H1 (cell line): ENCODE results near the gene HRH3. TPM values are rescaled to one million over a fixed set of nuclear protein-coding genes. Genes with fewer than 3 reads are reported as not detected.

ENCODE experiments used
- CTCF ChIA-PET: fragments of 300-600 bp; sonication (Branson Sonifier 250); formaldehyde crosslinking; loops from one replicate; lab custom pipeline; 2021; ENCODE audit not compliant: partially characterized antibody; lab: Charles Lee
- POLR2A ChIA-PET: fragments of 300-600 bp; sonication (Branson Sonifier 250); formaldehyde crosslinking; loops from one replicate; lab custom pipeline; 2021; ENCODE audit warnings: inconsistent platforms; ENCODE audit not compliant: partially characterized antibody; lab: Charles Lee
- DNase-seq, 2 experiments: peaks; one replicate each; pipeline versions ENCODE4 v3.0.0 to v3.0.0-alpha.2; 2010 to 2022; ENCODE audit warnings: low spot score in 2 of 2, low read depth in 1 of 2, mixed read lengths in 1 of 2
- FAIRE-seq: peaks from 2 replicates; lab custom pipeline; 2011; peaks lifted over from hg19 to GRCh38; lab: Jason Lieb, UNC
- H2AFZ ChIP-seq: 2 replicates; pipeline ENCODE4 v1.8.1; 2012; ENCODE audit warnings: low read length, inconsistent platforms
- H2AK5ac ChIP-seq: 2 replicates; pipeline ENCODE4 v1.6.1; 2013; ENCODE audit warnings: low read depth, low read length
- H2BK120ac ChIP-seq: replicated peaks from 2 replicates; pipeline ENCODE3; 2013; ENCODE audit warnings: low read depth, low read length, inconsistent platforms
- H2BK12ac ChIP-seq: 2 replicates; pipeline ENCODE4 v1.6.1; 2013; ENCODE audit warnings: low read depth, low read length
- H2BK15ac ChIP-seq: 2 replicates; pipeline ENCODE4 v1.6.1; 2013; ENCODE audit warnings: low read length
- H2BK20ac ChIP-seq: 2 replicates; pipeline ENCODE4 v1.6.1; 2013; ENCODE audit warnings: low read length
- H2BK5ac ChIP-seq: 2 replicates; pipeline ENCODE4 v1.6.1; 2013; ENCODE audit warnings: low read depth, low read length
- H3K14ac ChIP-seq: 2 replicates; pipeline ENCODE4 v1.6.1; 2013; ENCODE audit warnings: inconsistent platforms; ENCODE audit not compliant: insufficient read length
- H3K18ac ChIP-seq: 2 replicates; pipeline ENCODE4 v1.6.1; 2013; ENCODE audit warnings: low read length; ENCODE audit errors: extremely low read depth
- H3K23ac ChIP-seq: 2 replicates; pipeline ENCODE4 v1.6.1; 2013; ENCODE audit warnings: inconsistent platforms; ENCODE audit not compliant: insufficient read length
- H3K23me2 ChIP-seq: 2 replicates; pipeline ENCODE4 v1.6.1; 2013; ENCODE audit warnings: low read depth, low read length
- H3K27ac ChIP-seq: 2 replicates; pipeline ENCODE4 v1.6.1; 2011; ENCODE audit warnings: low read depth, low read length, inconsistent platforms
- H3K27me3 ChIP-seq, 4 experiments: replicated peaks in 1 of 4; 1 replicate in 1 of 4; 2 replicates in 3 of 4; pipeline versions ENCODE4 v1.6.1 to v1.8.1; 2011 to 2013; ENCODE audit warnings: low read length in 3 of 4, mild to moderate bottlenecking in 3 of 4, inconsistent platforms in 2 of 4, mixed read lengths in 2 of 4, moderate library complexity in 1 of 4; ENCODE audit not compliant: control insufficient read depth in 3 of 4, insufficient read depth in 3 of 4; ENCODE audit errors: extremely low read depth in 1 of 4
- H3K36me3 ChIP-seq, 4 experiments: 2 replicates each; pipeline versions ENCODE4 v1.6.1 to v1.8.1; 2011 to 2013; ENCODE audit warnings: mild to moderate bottlenecking in 4 of 4, low read length in 3 of 4, moderate library complexity in 2 of 4, control low read depth in 1 of 4, inconsistent platforms in 1 of 4; ENCODE audit not compliant: insufficient read depth in 4 of 4, control insufficient read depth in 2 of 4
- H3K4ac ChIP-seq: replicated peaks from 2 replicates; pipeline ENCODE3; 2013; ENCODE audit warnings: low read length, low read depth, mixed read lengths, inconsistent platforms; ENCODE audit not compliant: insufficient read length
- H3K4me1 ChIP-seq, 4 experiments: replicated peaks in 1 of 4; 1 replicate in 1 of 4; 2 replicates in 3 of 4; pipeline versions ENCODE4 v1.6.1 to v1.8.1; 2011 to 2013; ENCODE audit warnings: low read length in 3 of 4, inconsistent platforms in 2 of 4, mixed read lengths in 1 of 4; ENCODE audit not compliant: insufficient read depth in 4 of 4, control insufficient read depth in 3 of 4
- H3K4me2 ChIP-seq, 2 experiments: 2 replicates each; pipeline versions ENCODE4 v1.6.1 to v1.8.1; 2011 to 2013; ENCODE audit warnings: low read depth in 2 of 2, low read length in 2 of 2, control low read depth in 1 of 2, inconsistent platforms in 1 of 2, mild to moderate bottlenecking in 1 of 2; ENCODE audit not compliant: insufficient read depth in 1 of 2
- H3K4me3 ChIP-seq, 4 experiments: fragments of 200-600, 300-600 bp in 1 of 4; sonication (generic), shearing (Covaris generic), sonication (Bioruptor Twin) in 1 of 4; 2 replicates each; pipeline versions ENCODE4 v1.5.1 to v1.8.1; 2011 to 2016; ENCODE audit warnings: low read length in 4 of 4, low read depth in 3 of 4, control low read depth in 2 of 4, inconsistent platforms in 2 of 4, mild to moderate bottlenecking in 2 of 4, mixed read lengths in 1 of 4, moderate library complexity in 1 of 4; ENCODE audit not compliant: insufficient read depth in 2 of 4; ENCODE audit errors: extremely low read depth in 1 of 4
- H3K56ac ChIP-seq: replicated peaks from 2 replicates; pipeline ENCODE3; 2013; ENCODE audit warnings: low read depth, mild to moderate bottlenecking, mixed read lengths, low read length, inconsistent platforms; ENCODE audit not compliant: insufficient read length
- H3K79me1 ChIP-seq: 2 replicates; pipeline ENCODE4 v1.6.1; 2013; ENCODE audit warnings: low read depth, low read length, control low read depth
- H3K79me2 ChIP-seq, 2 experiments: 2 replicates each; pipeline versions ENCODE4 v1.6.1 to v1.8.1; 2012 to 2013; ENCODE audit warnings: low read length in 2 of 2, mild to moderate bottlenecking in 2 of 2, inconsistent platforms in 1 of 2; ENCODE audit not compliant: insufficient read depth in 2 of 2, control insufficient read depth in 1 of 2
- H3K9ac ChIP-seq, 4 experiments: replicated peaks in 1 of 4; 1 replicate in 1 of 4; 2 replicates in 3 of 4; pipeline versions ENCODE4 v1.6.1 to v1.8.1; 2011 to 2013; ENCODE audit warnings: low read depth in 3 of 4, low read length in 3 of 4, control low read depth in 2 of 4, mild to moderate bottlenecking in 2 of 4, moderate library complexity in 2 of 4, inconsistent platforms in 1 of 4; ENCODE audit errors: extremely low read depth in 1 of 4
- H3K9me3 ChIP-seq, 2 experiments: 2 replicates each; pipeline versions ENCODE4 v1.6.1 to v1.8.1; 2012 to 2013; ENCODE audit warnings: mild to moderate bottlenecking in 2 of 2, moderate library complexity in 2 of 2, control low read depth in 1 of 2, inconsistent platforms in 1 of 2, low read depth in 1 of 2, low read length in 1 of 2, mixed read lengths in 1 of 2; ENCODE audit not compliant: insufficient read depth in 2 of 2
- H4K20me1 ChIP-seq, 2 experiments: replicated peaks in 1 of 2; 2 replicates each; pipeline versions ENCODE3 to v1.8.1; 2011 to 2013; ENCODE audit warnings: inconsistent platforms in 2 of 2, low read length in 2 of 2, mild to moderate bottlenecking in 1 of 2; ENCODE audit not compliant: insufficient read depth in 2 of 2, control insufficient read depth in 1 of 2
- H4K5ac ChIP-seq: 2 replicates; pipeline ENCODE4 v1.6.1; 2013; ENCODE audit warnings: low read length, low read depth, mixed read lengths, inconsistent platforms; ENCODE audit not compliant: insufficient read length
- H4K8ac ChIP-seq: 2 replicates; pipeline ENCODE4 v1.8.0; 2013; ENCODE audit warnings: mild to moderate bottlenecking, moderate library complexity, low read length, inconsistent platforms; ENCODE audit not compliant: insufficient read depth; ENCODE audit errors: extremely low read depth
- H4K91ac ChIP-seq: replicated peaks from 2 replicates; pipeline ENCODE3; 2013; ENCODE audit warnings: low read length, mixed read lengths, inconsistent platforms; ENCODE audit not compliant: insufficient read length
- BACH1 ChIP-seq: IDR thresholded peaks from 2 replicates; pipeline ENCODE4 v1.6.1; 2012; ENCODE audit warnings: low read length, improper control_type of control experiment
- CBX8 ChIP-seq: fragments of 300-800, 300-1000 bp; sonication (generic); IDR thresholded peaks from 2 replicates; pipeline ENCODE4 v1.7.1; 2016; ENCODE audit warnings: low read depth, low read length, borderline replicate concordance
- CREB1 ChIP-seq: IDR thresholded peaks from 2 replicates; pipeline ENCODE4 v1.6.1; 2012; ENCODE audit warnings: inconsistent platforms
- EP300 ChIP-seq, 2 experiments: IDR thresholded peaks; 1 replicate in 1 of 2; 2 replicates in 1 of 2; pipeline ENCODE4 v1.6.1; 2011 to 2012; ENCODE audit warnings: low read depth in 2 of 2, low read length in 2 of 2, mild to moderate bottlenecking in 2 of 2, borderline replicate concordance in 1 of 2, inconsistent platforms in 1 of 2, moderate library complexity in 1 of 2
- PHF8 ChIP-seq: fragments of 200-600 bp; sonication (generic); conservative IDR thresholded peaks from 2 replicates; pipeline ENCODE4 v1.7.1; 2012; ENCODE audit warnings: low read depth, mild to moderate bottlenecking, inconsistent platforms, low read length, moderate library complexity
- SAP30 ChIP-seq: fragments of 300-600 bp; sonication (generic); IDR thresholded peaks from 2 replicates; pipeline ENCODE4 v1.7.1; 2012; ENCODE audit warnings: low read length, moderate library complexity, mild to moderate bottlenecking, inconsistent platforms; ENCODE audit not compliant: insufficient read depth, insufficient replicate concordance
- SIX5 ChIP-seq: IDR thresholded peaks from 2 replicates; pipeline ENCODE4 v1.6.1; 2011; ENCODE audit warnings: mild to moderate bottlenecking, low read depth, low read length
- WGBS, 2 experiments: shearing (Covaris generic) in 1 of 2; methylation state at CpG; one replicate each; pipeline versions ENCODE4 v1.1.6 to v1.1.7; 2013 to 2015; ENCODE audit warnings: low lambda C conversion rate in 2 of 2, mixed read lengths in 2 of 2, inconsistent platforms in 1 of 2, low coverage in 1 of 2, missing lambda C conversion rate in 1 of 2; ENCODE audit not compliant: insufficient replicate concordance in 2 of 2, insufficient coverage in 1 of 2, insufficient read length in 1 of 2; ENCODE audit errors: extremely low coverage in 1 of 2, missing lambda C conversion rate in 1 of 2; 5-methylcytosine and 5-hydroxymethylcytosine counted together
- polyA plus RNA-seq, 7 experiments: library from polyadenylated mRNA; depleted of rRNA in 3 of 7; stranded (reverse) in 5 of 7; unstranded in 2 of 7; fragments of >200 nt in 5 of 7; fragments of 200-250 nt in 2 of 7; gene quantifications; 1 replicate in 5 of 7; 2 replicates in 1 of 7; 4 replicates in 1 of 7; pipeline versions ENCODE4 v1.2.1 to v1.2.3, GENCODE V29; 2011 to 2013; ENCODE audit warnings: missing spikeins in 2 of 7, mixed read lengths in 2 of 7
- total RNA-seq: library from RNA; stranded (reverse); fragmentation: NEBNext Ultra II Directional; extraction: Animal tissue kit (Norgen Biotek cat#: 25700); gene quantifications from 2 replicates; pipeline ENCODE4 v1.2.1, GENCODE V29; 2021

Gene HRH3
- total and polyA plus RNA-seq, 2 of the 8 experiments (the other 6 are each of a cell fraction or from before 2014, with no cell fraction given), result 2.0 to 4.5 TPM

DNA sequence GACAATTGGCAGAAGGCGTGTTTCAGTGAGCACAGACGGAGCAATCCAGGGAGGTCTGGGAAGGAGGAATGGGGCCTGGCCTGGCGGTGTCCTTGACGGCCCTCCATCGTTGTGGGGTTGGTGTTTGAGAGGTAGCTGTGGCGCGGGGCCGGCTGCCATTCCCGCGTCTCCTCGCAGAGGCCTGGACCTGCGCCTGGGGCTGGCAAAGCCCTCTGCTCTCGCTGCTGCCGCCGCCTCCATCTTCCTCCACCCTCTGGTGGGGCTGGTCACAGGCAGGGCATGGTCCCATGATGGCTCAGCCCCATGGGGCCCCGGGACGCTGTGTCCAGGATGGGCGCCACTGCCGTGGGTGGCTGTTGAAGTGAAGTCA lies 25.8 kb upstream of the HRH3 start:
- Histone ChIP-seq H3K56ac (no peak overlapping the region), H2BK20ac (no peak overlapping the region), H4K91ac (no peak overlapping the region), H3K36me3 (peaks cover 0 to 2% (median 0%) of the 10 kb centered on the region in 4 experiments; a peak in 1 of 8 replicates), H2AFZ (no peak overlapping the region), H3K14ac (no peak overlapping the region), H3K23me2 (no peaks in the 10 kb centered on the region), H4K20me1 (peaks cover 14 to 40% of the 10 kb centered on the region in 2 experiments), H3K4ac (no peak overlapping the region), H3K27ac (no peak overlapping the region), H3K79me1 (peaks cover 27% of the 10 kb centered on the region), H3K9me3 (no peaks in the 10 kb centered on the region), H4K5ac (no peak overlapping the region), H3K9ac (no peak overlapping the region), H3K23ac (no peak overlapping the region), H2AK5ac (no peak overlapping the region), H3K27me3 (no peaks in the 10 kb centered on the region), H3K4me1 (peaks cover 0 to 3% (median 0%) of the 10 kb centered on the region in 4 experiments; a peak in 2 of 7 replicates), H2BK5ac (no peak overlapping the region), H2BK15ac (no peak overlapping the region), H2BK12ac (no peak overlapping the region), H3K18ac (no peak overlapping the region), H3K4me2 (no peak overlapping the region), H4K8ac (no peak overlapping the region), H3K4me3 (no peak overlapping the region), H2BK120ac (no peak overlapping the region), H3K79me2 (peaks cover 0 to 85% of the 10 kb centered on the region in 2 experiments)
- ChIA-PET CTCF (interaction anchor here (0.7 to 3.5 kb wide), 5 partner anchors 9 to 34 kb away, joined by 3 to 18 read pairs (median 3); no protein-coding TSS in a partner anchor), POLR2A (interaction anchor here (1.8 kb wide), 1 partner anchor 54 kb away, joined by 4 read pairs; no protein-coding TSS in a partner anchor)
- FAIRE-seq, result no peak
- no peak for DNase-seq
- 89% methylated on average over 18 of the region's 19 CpGs; no CpG with 5 or more reads in 1 of the 2 experiments for WGBS, 2 experiments
- no peak for TF ChIP-seq SAP30
- TF ChIP-seq EP300 (IDR thresholded peaks at IDR 0.05; ENCODE audit: borderline replicate concordance in 1 of 2, low read depth in 2 of 2, low read length in 2 of 2), result no peak
- TF ChIP-seq CBX8, result no peak
- no peak for TF ChIP-seq PHF8
- no peak for TF ChIP-seq SIX5
- no peak for TF ChIP-seq BACH1
- no peak for TF ChIP-seq CREB1
